OCI-LY7 (cell line): ENCODE measurements around the gene MTCH2. TPM values are rescaled to one million over a fixed set of nuclear protein-coding genes. Genes with fewer than 3 reads are reported as not detected.

ENCODE experiments used
- BruUV-seq: library from RNA; stranded (reverse); fragments of 400-500 nt; replicated peaks from 2 replicates; lab custom pipeline; 2021; lab: Mats Ljungman, UMichigan
- CTCF ChIA-PET: fragments of 300-600 bp; sonication (Branson Sonifier 250); formaldehyde crosslinking; loops from one replicate; lab custom pipeline; 2022; ENCODE audit warnings: antibody characterized with exemption; ENCODE audit not compliant: unreplicated experiment; lab: Charles Lee
- POLR2A ChIA-PET: fragments of 300-600 bp; sonication (Branson Sonifier 250); formaldehyde crosslinking; loops from one replicate; lab custom pipeline; 2022; ENCODE audit warnings: antibody characterized with exemption; lab: Charles Lee
- DNase-seq: peaks from one replicate; pipeline ENCODE4 v3.0.0-alpha.2; 2015; ENCODE audit warnings: low spot score
- H2AFZ ChIP-seq: fragments of 200-600 bp; sonication (generic), shearing (Covaris generic); 2 replicates; pipeline ENCODE4 v1.6.1; 2014; ENCODE audit warnings: mild to moderate bottlenecking, antibody characterized with exemption, low read length, moderate library complexity
- H3K27ac ChIP-seq: fragments of 200-600 bp; sonication (generic); 2 replicates; pipeline ENCODE4 v1.5.1; 2014; ENCODE audit warnings: mixed run types, low read depth, mild to moderate bottlenecking, moderate library complexity, low read length, inconsistent platforms; ENCODE audit not compliant: poor library complexity, severe bottlenecking
- H3K36me3 ChIP-seq: fragments of 200-600 bp; sonication (generic); 2 replicates; pipeline ENCODE4 v1.6.1; 2014; ENCODE audit warnings: mild to moderate bottlenecking, antibody characterized with exemption, low read length, moderate library complexity, mixed read lengths; ENCODE audit not compliant: insufficient read depth
- H3K4me1 ChIP-seq: fragments of 200-600 bp; sonication (generic); 2 replicates; pipeline ENCODE4 v1.5.1; 2014; ENCODE audit warnings: mild to moderate bottlenecking, low read length; ENCODE audit not compliant: insufficient read depth, poor library complexity, severe bottlenecking
- H3K4me2 ChIP-seq: fragments of 200-600 bp; sonication (generic); 2 replicates; pipeline ENCODE4 v1.6.1; 2014; ENCODE audit warnings: mild to moderate bottlenecking, low read length
- H3K4me3 ChIP-seq: fragments of 200-600 bp; sonication (generic); 2 replicates; pipeline ENCODE4 v1.5.1; 2014; ENCODE audit warnings: mild to moderate bottlenecking, low read depth, low read length; ENCODE audit not compliant: poor library complexity, severe bottlenecking
- H3K79me2 ChIP-seq: fragments of 200-600 bp; sonication (generic); 2 replicates; pipeline ENCODE4 v1.6.1; 2016; ENCODE audit warnings: low read depth, mild to moderate bottlenecking, low read length, moderate library complexity, mixed read lengths; ENCODE audit not compliant: insufficient read depth
- H3K9me2 ChIP-seq: fragments of 200-600 bp; sonication (generic); 2 replicates; pipeline ENCODE4 v1.6.1; 2016; ENCODE audit warnings: mild to moderate bottlenecking, low read length, mixed read lengths; ENCODE audit not compliant: insufficient read depth
- H3K9me3 ChIP-seq: fragments of 200-600 bp; sonication (generic); 2 replicates; pipeline ENCODE4 v1.6.1; 2014; ENCODE audit warnings: mild to moderate bottlenecking, mixed run types, low read length, mixed read lengths
- H4K20me1 ChIP-seq: fragments of 200-600 bp; sonication (generic); 2 replicates; pipeline ENCODE4 v1.6.1; 2014; ENCODE audit warnings: mild to moderate bottlenecking, antibody characterized with exemption, low read length, moderate library complexity, mixed read lengths; ENCODE audit not compliant: insufficient read depth
- EZH2phosphoT487 ChIP-seq: fragments of 200-600 bp; sonication (generic); IDR thresholded peaks from 2 replicates; pipeline ENCODE4 v1.6.1; 2018; ENCODE audit warnings: low read depth, borderline replicate concordance, mild to moderate bottlenecking, mixed run types, antibody characterized with exemption, low read length, moderate library complexity, mixed read lengths
- intact Hi-C: fragments of 100-400 bp; cut with micrococcal nuclease; formaldehyde crosslinking; loops from one replicate; pipeline ENCODE4 v1.10.0; 2022; ENCODE audit not compliant: unreplicated experiment
- total RNA-seq, 2 experiments: library from RNA; depleted of rRNA in 1 of 2; stranded (reverse); fragments of >200 nt in 1 of 2; shearing (Covaris generic) in 1 of 2; gene quantifications; 2 replicates each; pipeline ENCODE4 v1.2.3, GENCODE V29; 2014 to 2022
- TF ChIP-seq, protein P1 (sequence below): fragments of 200-600 bp; sonication (generic); conservative IDR thresholded peaks from 2 replicates; pipeline ENCODE4 v1.5.1; 2014; ENCODE audit warnings: mild to moderate bottlenecking, antibody characterized with exemption, low read length, moderate library complexity, mixed read lengths

The MTCH2 gene
- total RNA-seq, 2 experiments from 2014 or later = 64.8 to 119 TPM

- no peaks in the 10 kb centered on the region for H3K9me3 ChIP-seq
- no peak overlapping the region for H3K4me2 ChIP-seq
- intact Hi-C loops = no loop called here
- CTCF ChIA-PET = interaction anchor here (0.7 kb wide), 1 partner anchor 11 kb away, joined by 3 read pairs; no protein-coding TSS in a partner anchor
- no peak overlapping the region for H3K27ac ChIP-seq
- H3K9me2 ChIP-seq = no peaks in the 10 kb centered on the region
- H3K4me1 ChIP-seq = no peaks in the 10 kb centered on the region
- no peaks in the 10 kb centered on the region for H3K79me2 ChIP-seq
- BruUV-seq = no TSS peak
- no peak for DNase-seq
- no peak overlapping the region for H2AFZ ChIP-seq
- no peak overlapping the region for H3K4me3 ChIP-seq
- TF ChIP-seq EZH2phosphoT487 = no peak
- TF ChIP-seq, protein P1, sequence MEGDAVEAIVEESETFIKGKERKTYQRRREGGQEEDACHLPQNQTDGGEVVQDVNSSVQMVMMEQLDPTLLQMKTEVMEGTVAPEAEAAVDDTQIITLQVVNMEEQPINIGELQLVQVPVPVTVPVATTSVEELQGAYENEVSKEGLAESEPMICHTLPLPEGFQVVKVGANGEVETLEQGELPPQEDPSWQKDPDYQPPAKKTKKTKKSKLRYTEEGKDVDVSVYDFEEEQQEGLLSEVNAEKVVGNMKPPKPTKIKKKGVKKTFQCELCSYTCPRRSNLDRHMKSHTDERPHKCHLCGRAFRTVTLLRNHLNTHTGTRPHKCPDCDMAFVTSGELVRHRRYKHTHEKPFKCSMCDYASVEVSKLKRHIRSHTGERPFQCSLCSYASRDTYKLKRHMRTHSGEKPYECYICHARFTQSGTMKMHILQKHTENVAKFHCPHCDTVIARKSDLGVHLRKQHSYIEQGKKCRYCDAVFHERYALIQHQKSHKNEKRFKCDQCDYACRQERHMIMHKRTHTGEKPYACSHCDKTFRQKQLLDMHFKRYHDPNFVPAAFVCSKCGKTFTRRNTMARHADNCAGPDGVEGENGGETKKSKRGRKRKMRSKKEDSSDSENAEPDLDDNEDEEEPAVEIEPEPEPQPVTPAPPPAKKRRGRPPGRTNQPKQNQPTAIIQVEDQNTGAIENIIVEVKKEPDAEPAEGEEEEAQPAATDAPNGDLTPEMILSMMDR = no peak
- no peaks in the 10 kb centered on the region for H4K20me1 ChIP-seq
- H3K36me3 ChIP-seq = no peaks in the 10 kb centered on the region
- POLR2A ChIA-PET = no interaction called here
Observed at GRCh38 chr11:47686151-47686550, 43.8 kb upstream of the MTCH2 start.

DNA sequence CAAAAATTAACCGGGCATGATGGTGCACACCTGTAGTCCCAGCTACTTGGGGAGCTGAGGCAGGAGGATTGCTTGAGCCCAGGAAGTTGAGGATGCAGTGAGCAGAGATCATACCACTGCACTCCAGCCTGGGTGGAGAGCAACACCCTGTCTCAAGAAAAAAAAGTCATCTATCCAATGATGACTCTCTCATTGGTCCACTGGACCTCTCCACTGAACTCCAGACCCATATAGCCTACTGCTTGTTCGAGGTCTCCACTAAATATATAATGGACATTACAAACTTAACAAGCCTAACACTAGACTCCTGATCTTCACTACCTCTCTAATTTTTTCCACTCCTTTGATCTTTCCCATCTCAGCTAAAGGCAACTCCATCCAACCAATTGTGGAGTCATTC lies 33.5 kb upstream of the MTCH2 start:
- Histone ChIP-seq H3K4me1 (no peaks in the 10 kb centered on the region), H3K27ac (no peak overlapping the region), H3K9me3 (no peaks in the 10 kb centered on the region), H3K79me2 (no peaks in the 10 kb centered on the region), H3K9me2 (no peaks in the 10 kb centered on the region), H3K4me3 (no peak overlapping the region), H2AFZ (no peak overlapping the region), H3K36me3 (no peaks in the 10 kb centered on the region), H3K4me2 (no peak overlapping the region), H4K20me1 (no peaks in the 10 kb centered on the region)
- intact Hi-C loops = no loop called here
- ChIA-PET POLR2A (interaction anchor here (0.5 to 1.0 kb wide), 3 partner anchors 14 to 164 kb away, joined by 3 to 5 read pairs (median 4); no protein-coding TSS in a partner anchor), CTCF (interaction anchor here (1.0 kb wide), 1 partner anchor 11 kb away, joined by 3 read pairs; no protein-coding TSS in a partner anchor)
- no TSS peak for BruUV-seq
- no peak for TF ChIP-seq EZH2phosphoT487
- TF ChIP-seq, protein P1 = no peak
- no peak for DNase-seq

DNA sequence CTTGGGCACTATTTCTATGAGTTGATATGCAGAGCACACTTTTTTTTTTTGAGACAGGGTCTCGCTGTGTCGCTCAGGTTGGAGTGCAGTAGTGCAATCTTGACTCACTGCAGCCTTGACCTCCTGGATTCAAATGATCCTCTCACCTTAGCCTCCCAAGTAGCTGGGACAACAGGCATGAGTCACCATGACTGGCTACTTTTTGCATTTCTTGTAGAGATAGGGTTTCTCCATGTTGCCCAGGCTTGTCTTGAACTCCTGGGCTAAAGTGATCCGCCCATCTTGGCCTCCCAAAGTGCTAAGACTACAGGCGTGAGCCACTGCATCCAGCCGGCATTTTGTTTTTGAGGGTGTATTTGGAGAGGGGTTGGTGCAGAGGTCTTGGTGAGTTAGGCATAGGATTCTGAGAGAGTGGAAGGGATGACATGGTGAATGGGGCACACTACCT lies 29.9 kb upstream of the MTCH2 start:
- no peak for TF ChIP-seq EZH2phosphoT487
- TF ChIP-seq, protein P1 = no peak
- Histone ChIP-seq H3K79me2 (no peaks in the 10 kb centered on the region), H3K4me1 (no peaks in the 10 kb centered on the region), H3K4me2 (no peak overlapping the region), H3K9me2 (no peaks in the 10 kb centered on the region), H3K36me3 (no peaks in the 10 kb centered on the region), H4K20me1 (no peaks in the 10 kb centered on the region), H3K4me3 (no peak overlapping the region), H3K27ac (no peak overlapping the region), H2AFZ (0 out of 2 replicates have a peak overlapping the region, but pooled peaks have one; percentile 22), H3K9me3 (no peaks in the 10 kb centered on the region)
- BruUV-seq = no TSS peak
- ChIA-PET CTCF (no interaction called here), POLR2A (interaction anchor here (0.5 to 0.7 kb wide), 2 partner anchors 46 to 70 kb away, joined by 3 to 4 read pairs; no protein-coding TSS in a partner anchor)
- DNase-seq = no peak
- intact Hi-C loops = no loop called here
